ENCODE data around the gene ATG7.
A peak's percentile ranks its signal among the peaks of the same experiment; 100 is the strongest.
"Not testable (repeated sequence)": the region's sequence is repeated elsewhere in the genome, so short reads cannot be mapped to it uniquely, and the experiment has no call there.

The ATG7 gene

GRCh38 chr3:11511606-11512005 is 239.4 kb downstream of the ATG7 start:
- DNase-seq = not testable (repeated sequence)

DNA sequence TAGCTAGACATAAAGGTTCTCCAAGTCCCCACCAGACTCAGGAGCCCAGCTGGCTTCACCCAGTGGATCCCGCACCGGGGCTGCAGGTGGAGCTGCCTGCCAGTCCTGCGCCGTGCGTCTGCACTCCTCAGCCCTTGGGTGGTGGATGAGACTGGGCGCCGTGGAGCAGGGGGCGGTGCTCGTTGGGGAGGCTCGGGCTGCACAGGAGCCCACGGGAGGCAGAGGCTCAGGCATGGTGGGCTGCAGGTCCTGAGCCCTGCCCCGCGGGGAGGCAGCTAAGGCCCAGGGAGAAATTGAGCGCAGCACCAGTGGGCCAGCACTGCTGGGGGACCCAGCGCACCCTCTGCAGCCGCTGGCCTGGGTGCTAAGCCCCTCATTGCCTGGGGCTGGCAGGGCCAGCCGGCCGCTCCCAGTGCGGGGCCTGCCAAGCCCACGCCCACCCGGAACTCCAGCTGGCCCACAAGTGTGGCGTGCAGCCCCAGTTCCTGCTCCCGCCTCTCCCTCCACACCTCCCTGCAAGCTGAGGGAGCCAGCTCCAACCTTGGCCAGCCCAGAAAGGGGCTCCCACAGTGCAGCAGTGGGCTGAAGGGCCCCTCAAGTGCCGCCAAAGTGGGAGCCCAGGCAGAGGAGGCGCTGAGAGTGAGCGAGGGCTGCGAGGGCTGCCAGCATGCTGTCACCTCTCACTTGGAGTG is 241.1 kb downstream of the ATG7 start:
- DNase-seq = not testable (repeated sequence)

DNA sequence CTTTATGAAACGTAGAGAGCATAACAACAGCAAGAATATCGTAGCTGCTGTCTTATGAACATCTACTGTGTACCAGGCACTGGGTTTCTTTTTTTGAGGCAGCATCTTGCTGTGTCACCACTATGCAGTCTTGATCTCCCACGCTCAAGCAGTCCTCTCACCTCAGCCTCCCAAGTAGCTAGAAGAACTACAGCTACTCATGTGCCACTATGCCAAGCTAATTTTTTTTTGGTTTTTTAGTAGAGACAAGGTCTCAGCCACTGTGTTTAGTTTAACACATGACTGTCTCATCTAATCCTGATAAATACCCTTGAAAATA is 241.6 kb downstream of the ATG7 start:
- no peak for DNase-seq

- DNase-seq = no peak
Observed at GRCh38 chr3:11514191-11514821, 242.1 kb downstream of the ATG7 start.

GRCh38 chr3:11517601-11518000 is 245.4 kb downstream of the ATG7 start:
- DNase-seq = no peak

DNA sequence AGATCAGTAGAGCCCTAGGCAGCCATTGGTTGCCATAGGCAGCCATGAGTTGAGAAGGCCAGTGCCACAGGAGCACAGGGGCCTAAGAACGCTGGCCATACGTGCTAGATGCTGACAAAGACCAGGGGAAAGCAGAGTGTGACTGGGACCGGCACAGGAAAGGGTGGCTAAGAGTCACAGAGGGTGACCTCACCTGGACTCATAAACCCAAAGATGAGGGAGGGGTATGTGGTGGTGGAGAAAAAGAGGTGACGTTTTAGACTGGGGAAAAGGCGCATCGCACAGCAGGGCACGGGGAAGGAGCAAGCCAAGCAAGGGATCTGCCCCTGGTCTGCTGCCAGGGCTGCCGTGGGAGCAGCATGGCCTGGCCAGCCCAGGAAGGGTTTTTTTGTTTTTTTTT is 249.0 kb downstream of the ATG7 start:
- DNase-seq = no peak

DNA sequence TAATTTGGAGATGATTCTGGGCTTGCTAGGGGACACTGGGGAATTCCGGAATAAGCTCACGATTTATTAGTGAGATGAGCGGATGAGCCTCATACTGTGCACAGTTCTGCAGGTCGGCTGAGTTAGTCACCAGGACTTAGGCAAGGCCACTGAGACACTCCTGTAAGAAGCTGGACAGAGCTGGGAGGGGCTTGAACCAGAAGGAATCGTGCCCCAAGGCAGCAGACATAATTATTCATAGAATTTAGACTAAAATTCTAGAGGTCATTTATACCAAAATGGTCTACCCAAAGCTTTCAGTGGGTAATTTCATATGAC is 250.2 kb downstream of the ATG7 start:
- no peak for DNase-seq

- no peak for DNase-seq
Observed at GRCh38 chr3:11522953-11523571, 250.9 kb downstream of the ATG7 start.

DNA sequence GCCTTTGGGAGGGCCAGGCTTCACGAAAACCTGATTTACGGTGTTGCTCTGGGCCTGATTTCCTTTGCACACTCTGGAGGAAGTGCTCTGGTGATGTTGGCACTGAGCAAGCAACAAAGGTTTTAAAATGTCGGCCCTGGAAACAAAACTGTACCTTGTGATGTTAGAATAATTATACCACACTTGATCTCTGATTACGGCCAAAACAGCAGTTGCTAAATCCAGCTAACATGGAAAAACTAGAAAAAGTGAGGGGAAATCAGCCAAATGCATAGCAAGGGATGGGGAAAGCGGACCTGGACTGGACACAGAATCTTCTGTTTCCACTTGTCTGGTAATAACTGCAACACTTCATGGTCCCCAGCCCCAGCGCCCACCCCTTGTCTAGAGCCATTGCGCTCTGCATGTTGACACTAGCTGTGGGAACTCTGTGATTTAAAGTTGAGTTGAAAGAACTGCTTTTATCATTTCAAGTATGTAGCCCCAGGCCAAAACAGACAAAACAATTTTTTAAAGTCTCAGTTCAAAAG is 251.4 kb downstream of the ATG7 start:
- no peak for DNase-seq

GRCh38 chr3:11526121-11526520 is 253.9 kb downstream of the ATG7 start:
- not testable (repeated sequence) for DNase-seq

DNA sequence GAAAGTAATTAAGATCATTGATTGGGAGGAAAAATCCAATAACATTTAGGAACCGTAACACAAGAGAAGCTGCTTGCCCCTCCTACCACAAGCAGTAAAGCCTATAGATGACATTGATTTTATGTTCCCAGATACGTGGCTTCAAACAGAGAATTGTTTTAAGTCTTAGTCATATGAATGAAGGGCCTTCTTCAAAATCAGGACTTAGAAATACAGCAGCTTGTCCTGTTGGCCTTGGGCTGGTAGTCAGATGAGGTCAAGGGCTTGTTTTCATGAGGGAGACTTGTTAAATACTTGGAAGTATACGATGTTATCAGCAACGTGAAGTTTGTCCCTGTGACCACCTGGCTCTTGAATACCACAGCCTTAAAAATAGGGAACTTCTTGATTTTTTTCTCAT is 257.1 kb downstream of the ATG7 start:
- DNase-seq = no peak

DNA sequence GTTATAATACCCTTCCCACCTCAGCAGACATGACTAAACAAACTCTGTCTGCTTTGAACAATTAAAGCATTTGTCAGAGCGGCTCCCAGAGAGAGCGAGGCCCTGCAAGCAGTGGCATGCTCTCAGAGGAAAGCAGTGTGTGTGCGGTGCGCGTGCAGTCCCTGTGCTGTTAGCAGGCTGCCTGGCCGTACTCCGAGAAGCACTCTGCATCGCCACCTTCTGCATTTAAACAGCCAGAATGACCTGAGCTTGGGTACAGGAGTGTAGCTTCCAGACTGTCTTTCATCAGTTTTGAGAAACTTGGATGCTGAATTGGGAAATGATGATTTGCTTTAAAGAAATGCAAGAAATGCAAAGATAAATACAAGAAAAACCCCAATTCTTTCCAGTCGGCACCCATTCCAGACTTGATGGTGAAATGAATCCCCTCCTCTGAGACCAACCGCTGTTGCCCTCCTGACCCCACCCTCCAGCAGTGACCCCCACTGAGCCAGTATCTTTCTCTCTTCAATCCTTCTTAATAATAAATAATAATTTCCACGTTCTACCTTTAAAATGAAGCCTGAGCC is 258.0 kb downstream of the ATG7 start:
- no peak for DNase-seq

GRCh38 chr3:11532931-11533391 is 260.8 kb downstream of the ATG7 start:
- no peak for DNase-seq

DNA sequence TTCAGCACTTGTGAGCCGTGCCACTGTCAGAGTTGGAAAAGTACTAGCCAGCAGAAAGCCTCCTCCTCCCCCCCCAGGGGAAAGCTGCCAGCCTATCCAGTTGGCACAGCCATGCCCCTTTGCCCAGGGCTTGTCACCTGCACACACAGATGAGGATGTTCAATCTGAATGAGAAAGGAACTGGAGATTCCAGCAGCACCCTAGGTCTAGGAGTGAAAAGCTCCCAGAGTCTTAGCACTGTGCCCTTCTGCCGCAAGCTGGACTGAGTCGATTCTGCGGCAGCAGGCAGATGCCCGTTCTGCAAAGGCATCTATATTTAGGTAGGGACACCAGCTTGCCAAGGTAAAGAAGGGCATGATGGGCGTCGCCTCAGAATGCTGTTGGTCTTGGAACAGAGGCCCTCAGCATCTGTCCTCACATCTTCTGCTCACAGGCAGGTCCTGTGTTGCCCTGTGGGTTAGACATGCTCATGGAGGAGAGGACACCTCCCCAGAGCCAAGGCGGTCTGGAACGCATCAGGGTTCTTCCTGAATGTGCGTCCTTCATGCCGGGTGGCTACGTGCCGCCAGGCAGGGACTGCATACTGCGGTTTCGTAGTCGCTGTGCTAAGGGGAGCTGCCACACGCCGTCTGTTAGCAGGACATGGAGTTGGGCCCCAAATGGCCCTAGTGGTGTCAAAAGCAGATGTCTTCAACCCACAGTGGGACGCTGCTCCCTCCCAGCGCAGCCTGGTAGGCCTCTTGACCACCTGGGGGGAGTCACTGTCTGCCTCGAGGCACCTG is 262.0 kb downstream of the ATG7 start:
- DNase-seq = no peak

DNA sequence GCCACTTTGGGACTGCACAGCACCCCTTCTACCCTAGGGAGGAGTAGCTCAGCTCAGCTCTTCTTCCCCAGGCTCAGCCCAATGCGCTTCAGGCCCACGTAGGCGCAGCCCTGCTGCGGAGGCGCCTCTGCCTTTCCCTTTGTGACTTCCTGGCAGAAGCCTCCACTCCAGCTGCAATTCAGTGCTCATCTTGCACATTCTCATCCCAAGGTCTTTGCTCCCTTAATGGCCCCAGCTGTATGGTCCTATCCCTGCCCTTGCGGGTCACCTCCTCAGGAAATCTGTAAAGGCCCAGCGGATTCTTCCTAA is 262.6 kb downstream of the ATG7 start:
- DNase-seq = no peak

GRCh38 chr3:11535243-11535960 is 263.2 kb downstream of the ATG7 start:
- no peak for DNase-seq

DNA sequence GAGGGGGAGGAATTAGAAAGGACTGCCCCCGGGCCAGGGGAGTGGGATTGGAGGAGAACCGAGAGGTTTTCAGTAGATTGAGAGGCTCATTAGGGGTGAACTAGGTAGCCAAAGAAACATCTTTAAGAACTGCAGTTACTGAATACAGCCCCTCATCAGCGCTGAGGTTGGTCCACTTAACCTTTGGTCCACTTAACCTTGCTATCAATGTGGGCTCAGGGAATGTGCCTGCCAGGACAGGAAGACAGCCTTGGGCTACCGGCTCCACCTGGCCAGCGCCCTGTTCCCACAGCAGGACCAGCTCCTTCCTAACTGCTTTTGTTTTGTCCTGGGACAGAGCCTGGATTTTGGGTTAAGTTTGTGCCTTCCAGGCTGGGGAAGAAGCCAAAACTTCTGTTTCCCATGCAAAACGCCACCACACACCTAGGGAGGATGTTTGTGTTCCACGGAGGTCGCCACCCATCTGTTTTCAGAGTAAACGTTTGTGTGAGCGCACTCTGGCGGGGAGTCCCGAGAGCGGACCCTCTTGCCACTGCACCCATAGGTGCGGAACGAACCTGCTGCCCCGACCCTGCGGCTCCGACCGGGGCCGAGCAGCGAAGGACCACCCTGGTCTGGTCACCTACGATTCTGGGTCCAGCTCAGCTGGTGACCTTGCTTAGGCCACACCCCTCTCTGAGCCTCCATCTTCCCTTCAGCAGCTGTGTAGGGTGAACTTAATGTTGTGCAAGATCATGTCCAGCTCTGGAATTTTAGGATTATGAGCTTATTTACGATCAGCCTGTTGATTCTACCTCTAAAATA is 264.1 kb downstream of the ATG7 start:
- DNase-seq = no peak

GRCh38 chr3:11536936-11537612 is 264.9 kb downstream of the ATG7 start:
- DNase-seq = peak; percentile 10

DNA sequence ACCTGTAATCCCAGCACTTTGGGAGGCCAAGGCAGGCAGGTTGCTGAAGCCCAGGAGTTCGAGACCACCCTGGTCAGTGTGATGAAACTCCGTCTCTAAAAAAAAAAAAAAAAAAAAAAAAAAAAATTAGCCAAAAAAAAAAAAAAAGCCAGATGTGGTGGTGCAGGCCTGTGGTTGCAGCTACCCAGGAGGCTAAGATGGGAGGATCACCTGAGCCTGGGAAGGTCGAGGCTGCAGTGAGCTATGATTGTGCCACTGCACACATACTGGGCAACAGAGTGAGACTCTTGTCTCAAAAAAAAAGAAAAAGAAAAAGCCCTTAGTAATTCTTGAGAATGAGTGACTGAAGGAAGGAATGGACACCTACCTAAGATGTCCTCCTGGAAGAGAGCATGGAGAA is 266.4 kb downstream of the ATG7 start:
- no peak for DNase-seq

GRCh38 chr3:11539218-11539617 is 267.0 kb downstream of the ATG7 start:
- no peak for DNase-seq

GRCh38 chr3:11539677-11540076 is 267.5 kb downstream of the ATG7 start:
- DNase-seq = no peak

Data from SIG-M5 (cell line).